A673 (cell line): ENCODE measurements around the gene KRTAP21-2. TPM values are rescaled to one million over a fixed set of nuclear protein-coding genes. Genes with fewer than 3 reads are reported as not detected.

Experiments
- BruUV-seq: library from RNA; stranded (reverse); fragments of 400-500 nt; replicated peaks from 2 replicates; lab custom pipeline; 2021; lab: Mats Ljungman, UMichigan
- CTCF ChIA-PET: fragments of 300-600 bp; sonication (Branson Sonifier 250); formaldehyde crosslinking; loops from one replicate; lab custom pipeline; 2022; ENCODE audit warnings: antibody characterized with exemption; lab: Charles Lee
- POLR2A ChIA-PET: fragments of 300-600 bp; sonication (Branson Sonifier 250); formaldehyde crosslinking; loops from one replicate; lab custom pipeline; 2022; ENCODE audit warnings: antibody characterized with exemption; ENCODE audit not compliant: low non-redundant PET; lab: Charles Lee
- DNase-seq: peaks from one replicate; pipeline ENCODE4 v3.0.0-alpha.2; 2015; ENCODE audit warnings: low spot score
- H3K27ac ChIP-seq: fragments of 200-600 bp; sonication (generic); 2 replicates; pipeline ENCODE4 v1.5.1; 2016; ENCODE audit warnings: mixed run types, low read depth, mild to moderate bottlenecking, mixed read lengths, antibody characterized with exemption, low read length; ENCODE audit not compliant: poor library complexity, severe bottlenecking
- H3K27me3 ChIP-seq: fragments of 200-600 bp; sonication (generic); replicated peaks from 2 replicates; pipeline ENCODE4 v1.6.1; 2017; ENCODE audit warnings: mixed run types, low read depth, mild to moderate bottlenecking, mixed read lengths, antibody characterized with exemption, low read length; ENCODE audit not compliant: insufficient read depth, poor library complexity
- H3K36me3 ChIP-seq: fragments of 200-600 bp; sonication (generic); 2 replicates; pipeline ENCODE4 v1.6.1; 2016; ENCODE audit warnings: mixed run types, mild to moderate bottlenecking, mixed read lengths, antibody characterized with exemption, low read length; ENCODE audit not compliant: insufficient read depth, poor library complexity, severe bottlenecking
- H3K4me1 ChIP-seq: fragments of 200-600 bp; sonication (generic); 2 replicates; pipeline ENCODE4 v1.6.1; 2017; ENCODE audit warnings: mixed run types, mild to moderate bottlenecking, mixed read lengths, antibody characterized with exemption, low read length; ENCODE audit not compliant: insufficient read depth, poor library complexity, severe bottlenecking
- H3K4me3 ChIP-seq: fragments of 200-600 bp; sonication (generic); 2 replicates; pipeline ENCODE4 v1.5.1; 2016; ENCODE audit warnings: low read depth, mixed run types, mild to moderate bottlenecking, mixed read lengths, low read length; ENCODE audit not compliant: poor library complexity, severe bottlenecking
- H3K9me3 ChIP-seq: fragments of 200-600 bp; sonication (generic); 2 replicates; pipeline ENCODE4 v1.6.1; 2016; ENCODE audit warnings: mixed run types, low read depth, mild to moderate bottlenecking, mixed read lengths, antibody characterized with exemption, low read length; ENCODE audit not compliant: poor library complexity, severe bottlenecking
- CTCF ChIP-seq: fragments of 300-800, 200-600 bp; sonication (generic); conservative IDR thresholded peaks from 2 replicates; pipeline ENCODE4 v1.5.1; 2017; ENCODE audit warnings: low read depth, mild to moderate bottlenecking, antibody characterized with exemption, low read length, moderate library complexity, mixed read lengths
- EZH2 ChIP-seq: fragments of 200-600 bp; sonication (generic); IDR thresholded peaks from 2 replicates; pipeline ENCODE4 v1.6.1; 2017; ENCODE audit warnings: borderline replicate concordance, low read depth, mild to moderate bottlenecking, mixed read lengths, antibody characterized with exemption, low read length; ENCODE audit not compliant: poor library complexity, severe bottlenecking
- intact Hi-C: fragments of 100-400 bp; cut with micrococcal nuclease; formaldehyde crosslinking; loops from one replicate; pipeline ENCODE4 v1.10.0; 2022; ENCODE audit not compliant: unreplicated experiment
- total RNA-seq: library from RNA; stranded (reverse); gene quantifications from 2 replicates; pipeline ENCODE4 v1.2.3, GENCODE V29; 2021

The KRTAP21-2 gene
- total RNA-seq, 1 experiment from 2014 or later = not detected

DNA sequence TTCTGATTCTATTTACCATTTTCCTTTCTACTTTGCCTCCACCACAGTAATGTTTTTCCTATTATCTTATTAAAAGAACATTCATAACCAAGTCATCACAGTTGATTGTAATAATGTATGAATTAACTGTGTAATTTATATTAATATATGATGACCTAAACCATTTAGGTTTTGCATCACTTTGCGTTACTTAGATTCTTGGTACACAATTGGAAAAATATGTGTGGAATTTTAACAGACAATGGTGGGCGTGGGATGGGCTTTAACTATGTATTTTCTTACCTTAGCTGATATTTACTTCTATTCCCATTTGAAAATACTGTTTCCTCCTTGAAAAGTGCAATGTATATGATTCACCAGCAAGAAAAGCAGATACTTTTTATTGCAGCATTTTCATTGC is 32.1 kb downstream of the KRTAP21-2 start:
- CTCF ChIA-PET = no interaction called here
- Histone ChIP-seq H3K27me3 (no peaks in the 10 kb centered on the region), H3K4me1 (no peaks in the 10 kb centered on the region), H3K36me3 (no peaks in the 10 kb centered on the region), H3K9me3 (peaks cover 13% of the 10 kb centered on the region), H3K27ac (no peak overlapping the region), H3K4me3 (no peak overlapping the region)
- TF ChIP-seq EZH2 = no peak
- no peak for TF ChIP-seq CTCF
- no peak for DNase-seq
- POLR2A ChIA-PET = no interaction called here
- intact Hi-C loops = no loop called here
- BruUV-seq = no TSS peak

GRCh38 chr21:30714456-30714855 is 32.6 kb downstream of the KRTAP21-2 start:
- ChIA-PET POLR2A (no interaction called here), CTCF (no interaction called here)
- Histone ChIP-seq H3K9me3 (peaks cover 12% of the 10 kb centered on the region), H3K27me3 (no peaks in the 10 kb centered on the region), H3K36me3 (no peaks in the 10 kb centered on the region), H3K4me3 (no peak overlapping the region), H3K27ac (no peak overlapping the region), H3K4me1 (no peaks in the 10 kb centered on the region)
- no peak for DNase-seq
- intact Hi-C loops = no loop called here
- BruUV-seq = no TSS peak
- TF ChIP-seq EZH2 (no peak), CTCF (no peak)

GRCh38 chr21:30713766-30714165 is 33.3 kb downstream of the KRTAP21-2 start:
- TF ChIP-seq EZH2 (no peak), CTCF (no peak)
- intact Hi-C loops = no loop called here
- Histone ChIP-seq H3K27me3 (no peaks in the 10 kb centered on the region), H3K4me3 (no peak overlapping the region), H3K9me3 (peaks cover 12% of the 10 kb centered on the region), H3K36me3 (no peaks in the 10 kb centered on the region), H3K4me1 (no peaks in the 10 kb centered on the region), H3K27ac (no peak overlapping the region)
- POLR2A ChIA-PET = no interaction called here
- DNase-seq = no peak
- BruUV-seq = no TSS peak
- CTCF ChIA-PET = no interaction called here
